ENCODE results near the gene UPP1. TPM values are rescaled to one million over a fixed set of nuclear protein-coding genes. Genes with fewer than 3 reads are reported as not detected.

UPP1 gene
- total and polyA plus RNA-seq, 10 of the 15 experiments (the other 5 are each of a cell fraction or from before 2014, with no cell fraction given) = 0.93 to 7.9 (median 3.8) TPM

GRCh38 chr7:48063985-48064384, 25.1 kb upstream of the UPP1 start:
- in situ Hi-C loops (cut with MboI) (no loop called here), intact Hi-C loops (cut with micrococcal nuclease; ENCODE audit: unreplicated experiment) (no loop called here)
- Histone ChIP-seq H3K4me1 (ENCODE audit: control insufficient read depth, insufficient read depth, low read length) (no peaks in the 10 kb centered on the region), H3K79me2 (ENCODE audit: control insufficient read depth, insufficient read depth, low read length) (no peaks in the 10 kb centered on the region), H3K9me3 (replicated peaks; ENCODE audit: control insufficient read depth, insufficient read depth, low read length) (no peaks in the 10 kb centered on the region), H3K9ac (ENCODE audit: control insufficient read depth, insufficient read depth, low read length) (no peak overlapping the region), H2AFZ (ENCODE audit: control insufficient read depth, low read depth, low read length) (no peak overlapping the region), H3K4me2 (ENCODE audit: control insufficient read depth, insufficient read depth) (no peak overlapping the region), H3K4me3 (no peak overlapping the region), H4K20me1 (ENCODE audit: control insufficient read depth, insufficient read depth) (no peaks in the 10 kb centered on the region), H3K27me3 (replicated peaks in 1 of 2; ENCODE audit: control insufficient read depth in 2 of 2, insufficient read depth in 2 of 2, low read length in 1 of 2) (no peaks in the 10 kb centered on the region), H3K36me3 (ENCODE audit: control insufficient read depth in 2 of 2, insufficient read depth in 2 of 2, low read length in 1 of 2) (no peaks in the 10 kb centered on the region), H3K27ac (ENCODE audit: control insufficient read depth, insufficient read depth) (no peak overlapping the region)
- ChIA-PET RAD21 (ENCODE audit: unreplicated experiment) (no interaction called here), SMC1A (ENCODE audit: uncharacterized antibody, unreplicated experiment) (no interaction called here), CTCF (no interaction called here), POLR2A (no interaction called here)
- FAIRE-seq (no peak), ATAC-seq (no peak), DNase-seq (ENCODE audit: low read depth, low spot score) (no peak)
- no TSS peak for BruUV-seq (replicated peaks)
- WGBS (ENCODE audit: insufficient coverage, insufficient replicate concordance, low lambda C conversion rate, missing lambda C conversion rate) = 0% methylated on average over 1 of the region's 1 CpG
- TF ChIP-seq RUNX3 (IDR thresholded peaks at IDR 0.05; ENCODE audit: low read length) = no peak
- TF ChIP-seq CBX5 (IDR thresholded peaks at IDR 0.05; ENCODE audit: low read depth) = no peak
- TF ChIP-seq ZNF687 (IDR thresholded peaks at IDR 0.05) = no peak
- TF ChIP-seq PRDM15 (CRISPR knock-in tag; IDR thresholded peaks at IDR 0.05) = no peak
- no peak for TF ChIP-seq STAT1 (conservative IDR thresholded peaks at IDR 0.05)
- no peak for TF ChIP-seq CHD4 (IDR thresholded peaks at IDR 0.05)
- no peak for TF ChIP-seq MEF2A (IDR thresholded peaks at IDR 0.05; ENCODE audit: insufficient read depth, low read depth, low read length)
- TF ChIP-seq RAD21 (IDR thresholded peaks at IDR 0.05; ENCODE audit: insufficient read depth, low read depth, low read length) = no peak
- TF ChIP-seq, protein P1, sequence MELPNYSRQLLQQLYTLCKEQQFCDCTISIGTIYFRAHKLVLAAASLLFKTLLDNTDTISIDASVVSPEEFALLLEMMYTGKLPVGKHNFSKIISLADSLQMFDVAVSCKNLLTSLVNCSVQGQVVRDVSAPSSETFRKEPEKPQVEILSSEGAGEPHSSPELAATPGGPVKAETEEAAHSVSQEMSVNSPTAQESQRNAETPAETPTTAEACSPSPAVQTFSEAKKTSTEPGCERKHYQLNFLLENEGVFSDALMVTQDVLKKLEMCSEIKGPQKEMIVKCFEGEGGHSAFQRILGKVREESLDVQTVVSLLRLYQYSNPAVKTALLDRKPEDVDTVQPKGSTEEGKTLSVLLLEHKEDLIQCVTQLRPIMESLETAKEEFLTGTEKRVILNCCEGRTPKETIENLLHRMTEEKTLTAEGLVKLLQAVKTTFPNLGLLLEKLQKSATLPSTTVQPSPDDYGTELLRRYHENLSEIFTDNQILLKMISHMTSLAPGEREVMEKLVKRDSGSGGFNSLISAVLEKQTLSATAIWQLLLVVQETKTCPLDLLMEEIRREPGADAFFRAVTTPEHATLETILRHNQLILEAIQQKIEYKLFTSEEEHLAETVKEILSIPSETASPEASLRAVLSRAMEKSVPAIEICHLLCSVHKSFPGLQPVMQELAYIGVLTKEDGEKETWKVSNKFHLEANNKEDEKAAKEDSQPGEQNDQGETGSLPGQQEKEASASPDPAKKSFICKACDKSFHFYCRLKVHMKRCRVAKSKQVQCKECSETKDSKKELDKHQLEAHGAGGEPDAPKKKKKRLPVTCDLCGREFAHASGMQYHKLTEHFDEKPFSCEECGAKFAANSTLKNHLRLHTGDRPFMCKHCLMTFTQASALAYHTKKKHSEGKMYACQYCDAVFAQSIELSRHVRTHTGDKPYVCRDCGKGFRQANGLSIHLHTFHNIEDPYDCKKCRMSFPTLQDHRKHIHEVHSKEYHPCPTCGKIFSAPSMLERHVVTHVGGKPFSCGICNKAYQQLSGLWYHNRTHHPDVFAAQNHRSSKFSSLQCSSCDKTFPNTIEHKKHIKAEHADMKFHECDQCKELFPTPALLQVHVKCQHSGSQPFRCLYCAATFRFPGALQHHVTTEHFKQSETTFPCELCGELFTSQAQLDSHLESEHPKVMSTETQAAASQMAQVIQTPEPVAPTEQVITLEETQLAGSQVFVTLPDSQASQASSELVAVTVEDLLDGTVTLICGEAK (IDR thresholded peaks at IDR 0.05; ENCODE audit: borderline replicate concordance) = no peak
- TF ChIP-seq CREM (IDR thresholded peaks at IDR 0.05; ENCODE audit: low read depth) = no peak
- TF ChIP-seq ZNF207 (IDR thresholded peaks at IDR 0.05; ENCODE audit: borderline replicate concordance) = no peak
- TF ChIP-seq YY1 (IDR thresholded peaks at IDR 0.05; ENCODE audit: low read depth, low read length) = no peak
- no peak for TF ChIP-seq ZNF384 (IDR thresholded peaks at IDR 0.05; ENCODE audit: borderline replicate concordance, low read depth, low read length)
- TF ChIP-seq TCF7 (IDR thresholded peaks at IDR 0.05; ENCODE audit: borderline replicate concordance) = no peak
